Coronary artery (tissue), 2 donors: ENCODE measurements around the gene KIF18B.
A peak's percentile ranks its signal among the peaks of the same experiment; 100 is the strongest.

Experiments
- DNase-seq: peaks from one replicate; pipeline ENCODE4 v3.0.0-alpha.2; 2017; ENCODE audit warnings: low spot score
- H3K27ac ChIP-seq, 2 donors: fragments of 200-600 bp; sonication (generic); one replicate each; pipeline ENCODE4 v1.5.1; 2016 to 2019
- H3K4me3 ChIP-seq: fragments of 200-600 bp; sonication (generic); 2 replicates; pipeline ENCODE4 v1.5.1; 2016; ENCODE audit warnings: mild to moderate bottlenecking, moderate library complexity
- TF ChIP-seq, protein P1 (sequence below): fragments of 200-600 bp; sonication (generic); IDR thresholded peaks from one replicate; pipeline ENCODE4 v1.5.1; 2019; ENCODE audit warnings: antibody characterized with exemption

Gene KIF18B

DNA sequence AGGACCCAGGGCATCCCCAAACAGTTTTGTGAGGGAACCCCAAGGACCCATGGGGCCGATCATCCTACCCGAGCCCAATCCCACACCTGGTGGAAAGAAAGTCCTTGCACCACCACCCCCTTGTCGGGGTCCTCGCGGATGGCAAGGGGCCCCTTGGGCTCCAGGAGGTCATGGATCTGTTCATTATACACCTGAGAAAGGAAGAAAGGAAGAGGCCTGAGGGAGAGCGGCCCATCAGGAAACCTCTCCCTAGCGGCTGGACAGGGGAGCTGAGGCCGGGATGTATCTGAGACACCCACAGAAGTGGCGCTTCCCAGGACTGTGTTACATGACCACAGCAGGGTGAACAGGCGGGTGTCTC is 12.8 kb downstream of the KIF18B start:
- Histone ChIP-seq H3K27ac (no peak overlapping the region), H3K4me3 (no peak overlapping the region)
- TF ChIP-seq, protein P1, sequence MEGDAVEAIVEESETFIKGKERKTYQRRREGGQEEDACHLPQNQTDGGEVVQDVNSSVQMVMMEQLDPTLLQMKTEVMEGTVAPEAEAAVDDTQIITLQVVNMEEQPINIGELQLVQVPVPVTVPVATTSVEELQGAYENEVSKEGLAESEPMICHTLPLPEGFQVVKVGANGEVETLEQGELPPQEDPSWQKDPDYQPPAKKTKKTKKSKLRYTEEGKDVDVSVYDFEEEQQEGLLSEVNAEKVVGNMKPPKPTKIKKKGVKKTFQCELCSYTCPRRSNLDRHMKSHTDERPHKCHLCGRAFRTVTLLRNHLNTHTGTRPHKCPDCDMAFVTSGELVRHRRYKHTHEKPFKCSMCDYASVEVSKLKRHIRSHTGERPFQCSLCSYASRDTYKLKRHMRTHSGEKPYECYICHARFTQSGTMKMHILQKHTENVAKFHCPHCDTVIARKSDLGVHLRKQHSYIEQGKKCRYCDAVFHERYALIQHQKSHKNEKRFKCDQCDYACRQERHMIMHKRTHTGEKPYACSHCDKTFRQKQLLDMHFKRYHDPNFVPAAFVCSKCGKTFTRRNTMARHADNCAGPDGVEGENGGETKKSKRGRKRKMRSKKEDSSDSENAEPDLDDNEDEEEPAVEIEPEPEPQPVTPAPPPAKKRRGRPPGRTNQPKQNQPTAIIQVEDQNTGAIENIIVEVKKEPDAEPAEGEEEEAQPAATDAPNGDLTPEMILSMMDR: no peak
- peak; percentile 62 for DNase-seq

DNA sequence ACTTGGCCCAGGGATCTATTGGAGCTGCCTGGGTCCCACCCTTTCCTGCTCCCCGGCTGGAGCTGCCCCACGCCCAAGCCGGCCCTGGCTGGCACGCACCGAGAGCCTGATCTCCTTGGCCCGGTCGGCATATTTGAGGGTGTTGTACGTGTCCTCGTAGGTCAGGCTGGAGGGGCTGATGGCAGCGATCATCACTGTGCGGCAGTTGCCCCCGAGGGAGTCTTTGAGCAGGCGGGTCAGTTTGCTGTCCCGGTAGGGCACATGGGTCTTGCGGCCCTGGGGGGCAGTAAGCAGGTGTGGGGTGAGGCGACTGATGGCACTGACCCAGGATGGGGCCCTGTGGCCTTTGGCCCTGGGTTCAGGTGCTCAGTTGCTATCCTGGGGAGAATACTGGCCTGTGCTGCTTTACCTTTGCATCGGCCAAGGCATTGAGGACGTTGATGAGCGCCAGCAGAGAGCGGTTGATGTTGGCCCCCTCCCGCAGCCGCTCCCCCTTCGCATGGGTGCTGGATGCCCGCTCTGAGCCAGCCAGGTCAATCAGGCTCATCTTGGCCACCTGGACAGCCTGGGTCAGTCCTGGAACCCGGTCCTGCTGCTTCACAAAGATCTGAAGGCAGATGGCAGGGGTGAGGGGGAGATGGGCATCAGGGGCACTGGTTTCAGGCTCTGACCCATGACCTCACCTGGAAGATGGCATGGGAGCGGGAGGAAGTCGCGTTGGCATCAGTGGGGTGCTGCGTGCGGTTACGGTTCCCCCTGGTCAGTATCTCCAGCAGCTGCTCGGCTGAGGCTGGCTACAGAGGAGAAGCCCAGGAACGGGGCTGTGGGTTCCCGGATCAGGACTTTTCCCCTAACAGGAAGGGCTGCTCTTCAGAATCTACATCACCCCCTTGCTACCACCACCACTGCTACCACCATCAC is 13.5 kb downstream of the KIF18B start:
- no peak overlapping the region for H3K4me3 ChIP-seq
- H3K27ac ChIP-seq: no peak overlapping the region
- TF ChIP-seq, protein P1: no peak
- peak; percentile 63 for DNase-seq

DNA sequence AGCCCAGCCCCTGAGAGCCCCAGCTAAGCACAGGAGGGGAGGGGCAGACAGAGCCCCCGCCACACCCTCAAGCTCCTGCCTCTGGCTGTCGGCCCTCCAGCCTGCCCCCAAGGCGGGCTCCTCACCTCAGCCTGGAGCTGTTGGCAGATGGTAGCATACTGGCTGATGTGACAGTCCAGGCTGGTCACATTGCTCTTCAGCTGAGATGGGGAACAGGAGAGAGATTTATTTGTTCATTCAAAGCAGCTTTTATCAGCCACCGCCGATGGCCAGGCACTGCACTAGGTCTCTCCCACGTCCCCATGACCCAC is 14.8 kb downstream of the KIF18B start:
- no peak overlapping the region for H3K4me3 ChIP-seq
- no peak overlapping the region for H3K27ac ChIP-seq
- DNase-seq: no peak
- TF ChIP-seq, protein P1: no peak

DNA sequence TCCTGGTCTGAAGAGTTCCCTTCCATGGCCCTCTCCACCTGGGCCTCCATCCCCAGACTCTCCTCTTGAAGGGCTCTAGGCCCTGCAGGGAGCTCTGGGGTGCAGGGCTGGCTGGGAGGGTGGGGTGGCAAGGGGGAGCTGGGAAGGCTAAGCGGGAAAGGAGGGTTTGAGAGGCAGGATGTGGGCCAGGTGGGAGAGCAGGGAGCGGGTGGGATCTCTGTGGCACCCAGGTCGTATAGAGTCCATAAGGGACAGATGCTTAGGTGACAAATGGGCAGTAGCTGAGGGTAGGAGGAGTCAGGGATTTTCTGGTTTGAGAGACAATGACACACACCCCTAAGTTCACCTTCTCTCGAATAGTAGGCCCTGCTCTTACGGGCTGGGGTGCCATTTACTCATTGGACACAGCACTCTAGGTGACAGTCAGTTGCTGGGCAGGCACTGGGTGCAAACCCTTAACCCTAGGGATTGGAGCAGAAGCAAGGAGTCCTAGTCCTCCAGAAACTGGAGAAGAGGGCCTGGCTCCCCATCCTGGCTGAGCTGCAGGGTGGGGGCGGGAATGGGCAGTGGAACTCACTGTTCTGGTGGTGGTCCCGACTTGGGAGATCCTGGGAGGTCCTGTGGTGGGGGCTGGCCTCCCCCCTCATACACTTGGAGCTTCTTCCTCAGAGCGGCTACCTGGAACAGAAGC is 15.3 kb downstream of the KIF18B start:
- Histone ChIP-seq H3K4me3 (no peak overlapping the region), H3K27ac (no peak overlapping the region)
- TF ChIP-seq, protein P1: no peak
- DNase-seq: no peak

DNA sequence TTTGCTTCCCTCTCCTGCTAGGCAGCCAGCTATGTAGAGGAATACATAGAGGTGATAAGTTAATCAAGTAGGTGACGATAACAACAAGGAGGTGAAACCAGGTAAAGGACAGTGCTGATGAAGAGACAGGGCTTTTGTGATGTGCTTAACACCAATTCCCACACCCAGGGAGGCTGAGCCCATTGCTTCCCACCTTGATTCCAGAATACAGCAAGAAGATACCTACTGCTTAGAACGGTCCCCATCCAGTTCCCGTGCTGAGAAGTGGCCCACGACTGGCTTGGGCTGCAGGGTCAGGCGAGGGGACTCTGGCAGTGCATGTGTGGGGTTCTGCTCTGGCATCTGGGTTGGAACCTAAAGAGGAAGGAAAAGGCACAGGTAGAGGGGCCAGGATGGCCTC is 16.2 kb downstream of the KIF18B start:
- DNase-seq: no peak
- TF ChIP-seq, protein P1: no peak

DNA sequence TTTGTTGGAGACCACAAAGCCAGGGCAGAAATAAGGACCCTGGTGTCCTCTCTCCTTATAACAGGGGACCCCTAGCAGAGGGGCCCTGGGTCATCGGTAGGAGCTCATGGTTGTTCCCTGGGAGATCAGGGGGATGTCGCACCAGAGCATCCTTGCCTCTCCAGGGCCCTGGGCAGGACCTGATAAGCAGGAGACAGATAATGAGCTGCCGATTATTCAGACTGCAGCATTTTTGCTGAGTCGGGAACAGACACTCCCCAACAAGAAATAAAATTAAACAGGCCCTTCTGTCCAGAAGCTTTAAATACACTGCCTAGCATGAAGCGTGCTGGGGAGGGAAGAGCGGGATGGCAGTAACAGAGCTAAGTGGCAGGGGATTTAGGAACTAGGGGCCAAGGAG is 16.9 kb downstream of the KIF18B start:
- no peak for DNase-seq
- H3K4me3 ChIP-seq: no peak overlapping the region
- H3K27ac ChIP-seq: no peak overlapping the region
- TF ChIP-seq, protein P1: no peak

More for the DNA sequence above, 16.2 kb downstream of the KIF18B start:
- no peak overlapping the region for H3K4me3 ChIP-seq
- H3K27ac ChIP-seq: no peak overlapping the region
